GM12874 (cell line): ENCODE results near the gene XG.

Source experiments
- CTCF ChIP-seq: IDR thresholded peaks from 2 replicates; pipeline ENCODE4 v1.5.1; 2011; ENCODE audit warnings: low read depth, mild to moderate bottlenecking, control low read depth, low read length, moderate library complexity; ENCODE audit not compliant: insufficient read depth

XG gene

GRCh38 chrX:2740672-2741071 lies 11.2 kb upstream of the XG start:
- no peak for TF ChIP-seq CTCF

GRCh38 chrX:2741386-2741785 lies 10.5 kb upstream of the XG start:
- no peak for TF ChIP-seq CTCF

- TF ChIP-seq CTCF, result no peak
Measured at GRCh38 chrX:2748171-2748814, 3.5 kb upstream of the XG start.

GRCh38 chrX:2748815-2749188 lies 3.0 kb upstream of the XG start:
- TF ChIP-seq CTCF, result no peak

- TF ChIP-seq CTCF, result no peak
Measured at GRCh38 chrX:2751291-2751690, 549 bp upstream of the XG start.

- no peak for TF ChIP-seq CTCF
Measured at GRCh38 chrX:2756548-2756947, 4.7 kb downstream of the XG start.

GRCh38 chrX:2761246-2761645 lies 9.4 kb downstream of the XG start:
- TF ChIP-seq CTCF, result no peak

- no peak for TF ChIP-seq CTCF
Measured at GRCh38 chrX:2765549-2765830, 13.7 kb downstream of the XG start.
